Stimulated activated naive CD4-positive, alpha-beta T cell (primary cell): ENCODE results near the gene IFIT1.
"Not testable (repeated sequence)": the region's sequence is repeated elsewhere in the genome, so short reads cannot be mapped to it uniquely, and the experiment has no call there.

ENCODE experiments used
- DNase-seq, 6 experiments: peaks; one replicate each; lab custom pipeline; 2025; lab: John Stamatoyannopoulos, UW

Gene IFIT1

GRCh38 chr10:89391907-89392756, at the start of gene IFIT1:
TSS of gene IFIT1 (plus strand) at chr10:89392623. CDS start at chr10:89392713, 90 bp downstream.
- DNase-seq, result peak; percentile 18 to 77 (median 62)

DNA sequence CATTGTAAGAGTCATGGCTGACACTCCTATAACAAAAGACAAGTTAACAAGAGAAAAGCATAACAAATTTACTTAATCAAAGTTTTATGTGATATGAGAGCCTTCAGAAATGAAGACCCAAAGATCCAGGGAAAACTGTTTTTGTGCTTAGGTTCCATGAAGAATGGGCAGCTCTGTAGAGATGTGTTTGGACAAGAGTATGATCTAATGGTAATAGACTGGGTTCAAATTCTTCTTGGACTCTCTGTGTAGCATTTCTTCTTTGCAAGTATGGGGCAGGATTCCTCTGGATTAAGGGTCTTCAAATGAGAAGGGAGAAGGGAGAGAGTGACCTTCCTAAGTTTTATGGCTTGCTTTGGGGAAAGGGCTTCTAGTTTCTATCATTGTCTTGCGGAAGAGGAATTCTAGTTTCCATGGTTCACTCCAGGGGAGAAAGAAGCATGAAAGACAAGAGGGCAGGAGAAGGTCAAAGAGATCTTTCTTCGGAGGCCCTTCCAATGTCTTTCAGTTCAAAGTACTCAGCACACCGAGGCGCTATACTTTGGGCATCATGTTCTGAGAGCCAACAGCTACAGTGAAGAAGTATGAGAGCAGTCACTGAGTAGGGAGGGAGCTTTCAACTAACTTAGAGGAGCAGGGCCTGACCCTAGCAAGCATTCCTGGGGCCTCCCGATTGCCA, 49.2 kb upstream of the IFIT1 start:
- DNase-seq, result no peak

DNA sequence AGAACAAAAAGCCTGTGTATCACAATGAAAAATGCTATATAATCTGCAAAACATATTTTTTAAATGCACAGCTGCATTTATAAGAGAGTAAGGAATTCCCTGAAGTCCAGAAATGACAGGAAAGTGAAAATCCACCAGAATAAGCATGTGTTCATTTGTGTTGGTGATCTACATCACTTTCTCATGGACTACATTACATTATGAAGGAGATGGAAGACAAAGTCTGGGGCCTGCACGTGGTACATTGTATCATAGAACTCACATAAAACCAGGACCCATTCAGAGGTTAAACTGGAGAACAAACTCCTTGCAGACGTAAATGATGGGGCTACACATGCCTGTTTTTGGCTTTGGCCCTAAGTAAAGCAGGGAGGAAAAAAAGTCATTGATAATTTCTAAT, 48.3 kb upstream of the IFIT1 start:
- DNase-seq, result no peak

DNA sequence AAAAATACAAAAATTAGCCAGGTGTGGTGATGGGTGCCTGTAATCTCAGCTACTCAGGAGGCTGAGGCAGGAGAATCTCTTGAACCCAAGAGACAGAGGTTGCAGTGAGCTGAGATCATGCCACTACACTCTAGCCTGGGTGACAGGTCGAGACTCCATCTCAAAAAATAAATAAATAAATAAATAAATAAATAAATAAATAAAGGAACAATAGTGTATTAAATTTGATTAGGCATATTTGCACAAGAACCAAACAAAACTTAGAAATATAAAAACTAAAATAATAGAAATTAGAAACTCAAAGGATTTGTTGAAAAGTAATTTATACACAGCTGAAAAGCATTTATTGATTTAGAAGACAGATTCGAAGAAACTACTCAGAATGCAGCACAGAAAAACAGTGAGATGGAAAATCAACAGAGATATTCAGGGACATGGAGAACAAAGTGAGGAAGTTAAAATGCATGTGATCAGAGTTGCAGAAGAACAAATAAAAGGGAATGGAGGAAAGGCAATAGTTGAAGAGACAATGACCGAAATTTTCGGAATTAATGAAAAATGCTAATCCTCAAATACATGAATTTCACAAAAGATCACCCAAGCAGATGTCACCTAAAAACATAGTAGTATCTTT, 46.9 kb upstream of the IFIT1 start:
- no peak for DNase-seq

GRCh38 chr10:89346405-89347254, 45.8 kb upstream of the IFIT1 start:
- no peak for DNase-seq

DNA sequence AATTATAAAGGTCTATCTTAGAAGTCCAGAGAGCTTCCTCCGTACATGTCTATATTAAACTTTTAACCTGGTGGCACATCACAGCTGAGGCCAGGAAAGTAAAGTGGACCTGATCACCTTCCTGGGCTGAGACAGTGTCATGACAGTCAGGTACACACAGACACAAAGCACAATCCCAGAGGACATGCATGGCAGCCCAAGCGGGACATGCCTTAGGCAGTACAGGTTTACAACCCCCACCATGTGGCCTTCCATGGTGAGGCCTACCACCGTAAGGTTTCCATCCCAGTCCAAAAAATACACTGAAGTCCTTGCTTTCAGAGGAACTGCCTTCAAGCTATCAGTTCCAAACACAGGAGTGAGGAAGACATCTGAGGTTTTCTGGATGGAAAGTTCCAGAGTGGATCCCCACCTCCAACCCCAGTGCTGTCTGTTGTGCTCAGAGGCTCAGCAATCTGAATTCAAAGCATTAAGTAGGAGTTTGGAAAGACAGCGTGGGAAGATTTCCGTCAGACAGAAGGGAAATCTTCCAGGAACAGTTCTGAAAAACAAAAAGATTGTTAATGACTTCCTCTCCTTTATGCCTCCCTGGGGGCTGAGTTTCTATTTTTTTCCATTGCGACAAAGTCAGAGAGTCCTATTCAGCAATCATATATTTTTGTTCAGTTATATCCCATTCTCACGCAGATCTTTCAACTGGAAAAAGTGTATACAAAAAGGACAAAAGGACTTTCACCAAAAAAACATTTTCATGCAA, 44.5 kb upstream of the IFIT1 start:
- DNase-seq, result no peak

DNA sequence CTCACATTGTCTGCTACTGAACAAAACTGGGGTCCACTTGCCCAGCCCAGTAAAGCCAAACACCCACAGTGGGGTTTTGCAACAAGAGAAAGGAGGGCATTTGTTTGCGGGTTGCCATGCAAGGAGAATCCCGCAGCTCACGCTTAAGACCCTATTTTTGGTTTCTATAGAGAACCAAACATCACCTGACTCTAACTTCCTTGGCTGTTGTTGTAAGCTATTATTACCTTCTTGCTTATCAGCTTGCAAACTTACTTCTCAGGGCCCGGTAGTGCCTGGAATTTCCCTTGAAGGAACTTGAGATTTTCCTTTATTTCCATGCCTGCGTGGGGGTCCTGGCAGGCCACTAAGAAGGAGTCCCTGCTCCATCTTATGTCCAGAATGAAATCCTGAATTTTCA, 43.9 kb upstream of the IFIT1 start:
- DNase-seq, result no peak

GRCh38 chr10:89348975-89349374, 43.4 kb upstream of the IFIT1 start:
- no peak for DNase-seq

DNA sequence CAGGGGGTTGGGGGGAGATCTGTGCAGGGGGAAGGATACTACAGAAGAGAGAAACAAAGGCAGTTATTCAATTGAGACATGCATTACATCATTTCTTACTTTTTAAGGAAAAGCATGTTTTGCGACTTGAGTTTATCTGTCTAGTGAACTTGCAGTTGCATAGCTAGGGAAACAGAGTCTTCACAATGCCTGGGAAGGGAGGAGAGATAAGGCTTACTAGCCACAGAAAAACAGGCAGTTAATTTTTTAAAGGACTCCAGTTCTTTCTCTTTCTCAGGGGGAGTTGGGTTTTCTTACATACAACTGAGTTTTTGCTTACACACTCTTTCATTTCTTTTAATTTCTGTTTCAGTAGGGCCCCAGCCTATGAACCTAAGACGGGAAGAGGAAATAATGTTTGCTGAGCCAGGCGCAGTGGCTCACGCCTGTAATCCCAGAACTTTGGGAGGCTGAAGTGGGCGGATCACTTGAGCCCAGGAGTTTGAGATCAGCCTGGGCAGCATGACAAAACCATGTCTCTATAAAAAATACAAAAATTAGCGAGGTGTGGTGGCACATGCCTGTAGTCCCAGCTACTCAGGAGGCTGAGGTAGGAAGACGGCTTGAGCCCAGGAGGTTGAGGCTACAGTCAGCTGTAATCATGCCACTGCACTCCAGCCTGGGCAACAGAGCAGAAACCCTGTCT, 41.6 kb upstream of the IFIT1 start:
- not testable (repeated sequence) for DNase-seq

GRCh38 chr10:89351412-89351779, 41.0 kb upstream of the IFIT1 start:
- DNase-seq, result no peak

- no peak for DNase-seq
These were observed 40.4 kb upstream of the IFIT1 start for GRCh38 chr10:89351780-89352597.

DNA sequence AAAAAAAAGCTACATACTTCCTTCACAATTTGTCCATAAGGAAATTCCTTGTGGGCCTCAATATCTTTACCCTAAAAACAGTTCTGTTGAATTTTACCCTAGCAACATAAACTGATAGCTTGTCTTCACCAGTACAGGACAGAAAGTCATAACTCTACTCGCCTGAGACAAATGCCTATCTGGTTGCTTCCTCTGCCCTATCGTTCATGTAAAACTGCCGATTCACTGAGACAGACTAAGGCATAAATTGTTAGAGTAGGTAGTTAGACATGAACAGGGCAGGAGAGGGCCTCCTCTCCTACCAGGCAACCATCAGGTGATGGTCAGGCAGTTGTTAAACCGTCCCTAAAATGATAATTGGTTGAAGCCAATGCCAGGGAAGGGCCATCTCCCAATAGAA, 39.6 kb upstream of the IFIT1 start:
- no peak for DNase-seq

DNA sequence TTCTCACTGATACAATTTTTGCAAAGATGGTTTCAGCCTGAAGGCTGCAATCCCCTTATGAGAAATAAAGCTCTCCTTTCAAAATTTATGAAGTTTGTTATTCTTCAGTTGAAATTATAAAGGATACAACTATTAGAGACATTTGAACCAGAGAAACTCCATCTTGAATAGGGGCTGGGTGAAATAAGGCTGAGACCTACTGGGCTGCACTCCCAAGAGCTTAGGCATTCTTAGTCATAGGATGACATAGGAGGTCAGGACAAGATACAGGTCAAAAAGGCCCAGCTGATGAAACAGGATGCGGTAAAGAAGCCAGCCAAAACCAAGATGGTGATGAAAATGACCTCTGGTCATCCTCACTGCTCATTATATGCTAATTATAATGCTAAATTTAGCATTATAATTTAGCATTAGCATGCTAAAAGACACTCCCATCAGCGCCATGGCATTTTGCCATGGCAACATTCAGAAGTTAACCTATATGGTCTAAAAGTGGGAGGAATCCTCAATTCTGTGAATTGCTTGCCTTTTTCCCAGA, 37.0 kb upstream of the IFIT1 start:
- no peak for DNase-seq

DNA sequence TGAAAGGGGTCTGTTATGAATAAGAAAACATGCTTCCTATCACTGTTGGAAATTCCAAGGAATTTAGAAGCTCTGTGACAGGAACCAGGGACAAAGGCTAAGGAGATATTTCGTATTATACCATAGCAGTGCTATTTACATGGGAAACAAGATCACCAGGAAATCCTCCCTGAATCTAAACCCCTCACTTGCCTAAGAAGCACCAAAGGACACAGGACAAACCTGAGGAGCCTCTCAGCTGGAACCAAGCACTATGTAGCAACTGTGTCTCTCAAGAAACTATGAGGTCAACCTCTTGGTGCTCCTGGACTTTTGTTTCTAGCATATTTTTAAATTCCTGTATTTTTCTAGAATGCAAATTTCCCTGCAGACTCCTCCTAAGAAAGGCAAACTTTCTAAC, 35.3 kb upstream of the IFIT1 start:
- no peak for DNase-seq

GRCh38 chr10:89357975-89358374, 34.4 kb upstream of the IFIT1 start:
- DNase-seq, result no peak

GRCh38 chr10:89360157-89360556, 32.3 kb upstream of the IFIT1 start:
- DNase-seq, result no peak

DNA sequence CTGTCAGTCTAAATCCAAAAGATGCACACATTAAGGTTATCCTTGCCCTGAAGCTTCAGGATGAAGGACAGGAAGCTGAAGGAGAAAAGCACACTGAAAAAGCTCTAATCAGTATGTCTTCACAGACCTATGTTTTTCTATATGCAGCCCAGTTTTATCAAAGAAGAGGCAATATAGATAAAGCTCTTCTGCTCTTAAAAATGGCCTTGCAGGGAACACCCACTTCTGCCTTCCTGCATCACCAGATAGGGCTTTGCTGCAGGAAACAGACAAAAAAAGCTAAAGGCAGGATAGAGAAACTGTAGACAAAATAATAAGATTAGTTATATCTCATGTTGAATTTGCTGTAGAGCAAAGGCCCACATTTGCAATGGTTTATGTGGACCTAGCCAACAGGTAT, 29.5 kb upstream of the IFIT1 start:
- DNase-seq, result no peak

DNA sequence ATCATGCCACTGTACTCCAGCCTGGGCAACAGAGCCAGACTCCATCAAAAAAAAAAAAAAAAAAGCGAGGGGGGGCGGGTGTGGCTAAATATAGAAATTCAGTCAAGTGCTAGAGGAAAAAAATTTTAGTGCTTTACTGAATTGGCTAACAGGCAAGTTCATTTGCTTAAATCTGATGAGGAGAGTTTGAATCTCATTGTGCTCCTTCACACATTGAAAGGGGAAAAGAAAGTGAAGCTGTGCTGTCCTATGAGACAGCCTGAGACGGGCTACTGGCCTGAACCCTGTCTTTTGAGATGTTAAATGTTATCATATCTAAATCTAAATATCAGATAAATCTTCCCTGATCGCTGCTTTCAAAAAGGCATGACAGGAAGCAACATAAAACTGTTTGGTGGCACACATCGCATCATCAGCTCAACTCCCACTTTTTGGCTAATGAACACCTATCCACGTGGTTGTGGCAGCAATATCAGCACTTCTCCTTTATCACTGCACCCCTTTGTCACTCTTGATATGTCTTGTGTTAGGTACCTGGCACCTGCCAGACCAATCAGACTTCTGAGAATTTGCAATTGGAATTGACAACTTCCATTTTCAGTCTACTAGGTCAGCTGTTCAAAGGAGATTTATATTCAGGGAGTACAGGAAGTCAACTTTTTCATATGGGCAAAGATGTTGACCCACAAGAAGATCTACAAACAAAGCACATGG, 28.5 kb upstream of the IFIT1 start:
- DNase-seq, result no peak

DNA sequence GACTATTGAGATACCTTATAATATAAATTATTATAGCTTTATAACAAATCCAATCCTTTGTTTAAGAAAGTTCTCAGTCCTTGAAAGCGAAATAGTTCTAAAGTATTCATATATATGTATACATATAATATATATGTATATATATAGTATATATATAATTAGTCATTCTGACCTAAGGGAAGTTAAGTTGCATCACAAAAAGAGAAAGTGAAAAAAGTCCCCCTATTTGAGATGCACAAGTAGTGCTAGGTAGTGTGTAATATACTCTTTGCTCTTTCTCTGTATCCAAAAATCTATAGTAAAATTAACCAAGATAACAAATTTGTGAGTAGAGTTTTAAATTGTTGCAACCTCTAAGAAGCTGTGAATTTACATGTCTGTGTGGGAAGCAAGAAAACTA, 27.9 kb upstream of the IFIT1 start:
- no peak for DNase-seq
